Measurements from ENCODE around the gene ABL1. TPM values are rescaled to one million over a fixed set of nuclear protein-coding genes. Genes with fewer than 3 reads are reported as not detected.
A peak's percentile ranks its signal among the peaks of the same experiment; 100 is the strongest.

ABL1 gene
- total RNA-seq, 1 experiment from 2014 or later = 83.6 TPM

DNA sequence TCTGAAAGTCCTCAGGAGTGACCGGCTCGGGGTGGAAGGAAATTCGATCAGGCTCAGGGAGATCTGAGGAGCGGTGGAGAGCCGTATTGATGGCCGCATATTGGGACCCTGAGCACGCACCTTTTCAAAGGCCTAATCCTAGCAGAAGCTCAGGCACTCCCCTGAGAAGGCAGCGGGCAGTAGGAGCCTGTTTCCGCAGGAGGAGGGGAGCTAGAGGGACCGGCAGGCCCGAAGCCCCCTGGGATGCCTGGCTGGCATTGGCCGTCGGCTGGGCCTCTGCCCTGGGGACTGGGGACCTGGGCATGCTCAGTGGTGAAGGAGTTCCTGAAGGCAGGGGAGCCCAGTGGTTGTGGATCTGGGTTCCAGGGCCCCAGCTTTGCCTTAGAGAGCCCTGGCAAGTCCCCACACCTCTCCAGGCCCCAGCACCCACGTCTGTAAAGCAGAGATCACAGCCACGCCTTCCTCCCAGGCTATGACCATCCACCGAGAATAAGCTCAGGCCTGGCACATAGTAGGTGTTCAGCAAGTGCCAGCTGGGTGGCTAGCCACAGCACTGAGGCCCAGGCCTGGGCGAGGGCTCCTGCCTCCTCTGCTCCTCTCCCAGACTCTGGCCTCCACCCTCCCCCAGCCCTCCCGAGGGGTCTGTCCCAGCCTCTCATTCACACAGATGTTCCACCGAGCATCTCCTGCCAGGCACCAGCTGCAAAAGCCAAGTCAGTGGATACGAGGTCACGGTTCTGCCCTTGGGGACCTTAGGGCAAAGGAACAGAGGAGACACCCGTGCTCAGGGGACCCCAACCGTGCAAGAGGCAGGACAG is 78.8 kb downstream of the ABL1 start:
- Histone ChIP-seq H2AFZ (ENCODE audit: low read length) (no peak overlapping the region), H3K79me2 (ENCODE audit: insufficient read depth, low read length) (no peaks in the 10 kb centered on the region), H3K4ac (ENCODE audit: low read depth, low read length) (no peak overlapping the region), H4K8ac (replicated peaks; ENCODE audit: insufficient read length, low read depth, low read length) (no peak overlapping the region), H3K18ac (ENCODE audit: insufficient read length, low read depth, low read length) (no peak overlapping the region), H3K9me3 (ENCODE audit: control insufficient read depth, low read depth, low read length) (no peaks in the 10 kb centered on the region), H3K4me1 (ENCODE audit: insufficient read depth, low read length) (no peaks in the 10 kb centered on the region), H3K9ac (ENCODE audit: extremely low read depth, insufficient read length, low read length) (no peak overlapping the region), H4K91ac (ENCODE audit: insufficient read length, low read depth, low read length) (no peak overlapping the region), H3K4me2 (ENCODE audit: insufficient read depth, insufficient read length, low read length) (no peak overlapping the region), H3K56ac (ENCODE audit: insufficient read length, low read depth, low read length) (no peak overlapping the region), H3K27me3 (ENCODE audit: insufficient read depth, low read length) (no peaks in the 10 kb centered on the region), H3T11ph (ENCODE audit: low read length) (no peak overlapping the region), H3K27ac (ENCODE audit: insufficient read length, low read depth, low read length) (no peak overlapping the region), H3K79me1 (ENCODE audit: insufficient read depth, low read depth, low read length, poor library complexity, severe bottlenecking) (no peaks in the 10 kb centered on the region), H2BK20ac (ENCODE audit: low read depth, low read length, poor library complexity, severe bottlenecking) (no peak overlapping the region), H2BK12ac (ENCODE audit: insufficient read length, low read depth, low read length) (no peak overlapping the region), H3K23me2 (ENCODE audit: insufficient read length, low read depth, low read length, poor library complexity, severe bottlenecking) (no peaks in the 10 kb centered on the region), H4K20me1 (ENCODE audit: control insufficient read depth, insufficient read depth, insufficient read length) (no peaks in the 10 kb centered on the region), H2BK120ac (ENCODE audit: low read depth, low read length, poor library complexity, severe bottlenecking) (no peak overlapping the region), H2BK15ac (ENCODE audit: low read depth, low read length) (no peak overlapping the region), H3K14ac (ENCODE audit: insufficient read depth, low read length) (peak overlapping the region; percentile 37; the same call in 1 of the 2 replicates), H3K23ac (ENCODE audit: insufficient read length, low read depth, low read length) (no peak overlapping the region), H2BK5ac (ENCODE audit: insufficient read length, low read length) (no peak overlapping the region), H4K5ac (ENCODE audit: insufficient read length, low read depth, low read length) (no peak overlapping the region), H2AK5ac (ENCODE audit: insufficient read length, low read length) (no peak overlapping the region)
- Mint-ChIP-seq H3K36me3 (ENCODE audit: insufficient read depth in 1 of 3, low read depth in 3 of 3) (no peaks in the 10 kb centered on the region), H3K4me3 (no peak overlapping the region; a peak in 1 of 5 replicates), H3K4me1 (peaks cover 12 to 24% of the 10 kb centered on the region in 2 experiments), H3K27ac (peak overlapping the region in 2 of 3 experiments; percentile 42 to 83; a peak in 4 of 7 replicates), H3K27me3 (ENCODE audit: low read depth) (no peaks in the 10 kb centered on the region), H3K9me3 (no peaks in the 10 kb centered on the region)
- no peak for TF ChIP-seq CTCF (conservative IDR thresholded peaks at IDR 0.05)
- DNase-seq = no peak
- no CpG with 5 or more reads among the region's 23 CpGs for WGBS (ENCODE audit: extremely low coverage, insufficient read length, low lambda C conversion rate)
